Effector memory CD4-positive, alpha-beta T cell (primary cell): Measurements from ENCODE around the gene TTC9C.
"Not testable (repeated sequence)": the region's sequence is repeated elsewhere in the genome, so short reads cannot be mapped to it uniquely, and the experiment has no call there.

Source experiments
- DNase-seq, 3 donors: peaks; one replicate each; pipeline ENCODE4 v3.0.0-alpha.2; 2020
- H3K27ac ChIP-seq: 2 replicates; pipeline ENCODE4 v1.7.0; 2013; ENCODE audit warnings: mild to moderate bottlenecking, low read length, moderate library complexity; ENCODE audit not compliant: insufficient read depth, poor library complexity, severe bottlenecking
- H3K27me3 ChIP-seq: replicated peaks from 2 replicates; pipeline ENCODE4 v1.7.0; 2013; ENCODE audit warnings: mild to moderate bottlenecking, low read length; ENCODE audit not compliant: insufficient read depth, control insufficient read depth, poor library complexity, severe bottlenecking
- H3K36me3 ChIP-seq: 2 replicates; pipeline ENCODE4 v1.7.0; 2013; ENCODE audit warnings: mild to moderate bottlenecking, low read length, moderate library complexity; ENCODE audit not compliant: control insufficient read depth, insufficient read depth
- H3K4me1 ChIP-seq: 2 replicates; pipeline ENCODE4 v1.7.0; 2013; ENCODE audit warnings: low read length, mild to moderate bottlenecking; ENCODE audit not compliant: control insufficient read depth, insufficient read depth, poor library complexity, severe bottlenecking
- H3K4me3 ChIP-seq: 2 replicates; pipeline ENCODE4 v1.7.0; 2013; ENCODE audit warnings: low read length, low read depth, mild to moderate bottlenecking; ENCODE audit not compliant: insufficient read depth, poor library complexity, severe bottlenecking
- H3K9me3 ChIP-seq: 2 replicates; pipeline ENCODE4 v1.7.0; 2013; ENCODE audit warnings: mild to moderate bottlenecking, low read length, moderate library complexity; ENCODE audit not compliant: control insufficient read depth

The TTC9C gene

DNA sequence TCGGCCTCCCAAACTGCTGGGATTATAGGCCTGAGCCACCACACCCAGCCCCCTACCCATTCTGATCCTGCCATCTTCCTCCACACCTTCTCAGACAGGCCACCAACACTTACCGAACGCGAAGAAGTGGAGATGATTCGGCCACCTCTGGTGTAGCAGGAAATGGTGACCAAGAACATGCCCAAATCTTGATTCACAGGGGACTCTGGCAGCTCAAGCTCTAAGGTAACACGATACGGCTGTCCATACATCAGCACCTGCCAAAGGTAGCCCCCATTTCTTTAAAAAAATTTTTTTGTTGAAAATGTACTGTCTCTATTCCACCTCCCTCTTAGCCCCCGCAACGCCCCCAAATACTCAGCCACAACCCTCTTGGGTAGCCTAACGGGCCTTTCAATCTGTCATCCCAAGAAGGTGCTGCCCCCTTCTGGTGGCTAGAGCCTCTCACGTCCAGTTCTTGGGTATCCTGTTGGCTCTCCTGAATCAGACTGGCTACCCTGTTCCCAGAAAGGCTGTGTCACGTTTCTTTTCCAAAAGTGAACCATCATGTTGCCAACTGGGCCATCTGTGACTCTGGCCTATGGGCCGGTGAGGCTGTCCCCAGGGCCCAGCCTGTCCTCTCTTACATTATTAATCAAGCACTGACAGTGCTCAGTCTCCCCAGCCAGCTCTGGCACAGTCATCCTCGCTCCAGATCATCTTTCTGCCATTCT lies 33.7 kb upstream of the TTC9C start:
- no peak overlapping the region for H3K27ac ChIP-seq
- DNase-seq = peak; percentile 55 to 69 (median 60)
- no peaks in the 10 kb centered on the region for H3K9me3 ChIP-seq

DNA sequence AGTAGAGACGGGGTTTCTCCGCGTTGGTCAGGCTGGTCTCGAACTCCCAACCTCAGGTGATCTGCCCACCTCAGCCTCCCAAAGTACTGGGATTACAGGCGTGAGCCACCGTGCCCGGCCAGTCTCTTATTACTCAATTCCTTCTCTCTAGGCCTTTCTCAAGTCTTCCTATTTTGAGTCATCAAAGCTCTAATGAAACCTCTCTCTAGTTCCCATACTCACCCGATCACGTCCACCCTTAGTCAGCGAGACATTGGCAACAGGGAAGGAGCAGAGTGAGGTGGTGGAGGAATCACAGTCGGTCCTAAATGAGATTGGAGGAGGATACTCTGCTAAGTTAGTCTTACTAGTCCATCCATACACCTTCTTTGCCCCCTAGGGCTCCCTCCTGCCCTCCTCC lies 26.0 kb upstream of the TTC9C start:
- no peaks in the 10 kb centered on the region for H3K27me3 ChIP-seq
- no peaks in the 10 kb centered on the region for H3K36me3 ChIP-seq
- H3K9me3 ChIP-seq = no peaks in the 10 kb centered on the region
- no peak overlapping the region for H3K27ac ChIP-seq
- peaks cover 16% of the 10 kb centered on the region for H3K4me1 ChIP-seq
- no peak for DNase-seq
- no peak overlapping the region for H3K4me3 ChIP-seq

More for the DNA sequence above, 33.7 kb upstream of the TTC9C start:
- Histone ChIP-seq H3K4me1 (no peaks in the 10 kb centered on the region), H3K4me3 (no peak overlapping the region), H3K36me3 (peaks cover 7% of the 10 kb centered on the region), H3K27me3 (no peaks in the 10 kb centered on the region)

DNA sequence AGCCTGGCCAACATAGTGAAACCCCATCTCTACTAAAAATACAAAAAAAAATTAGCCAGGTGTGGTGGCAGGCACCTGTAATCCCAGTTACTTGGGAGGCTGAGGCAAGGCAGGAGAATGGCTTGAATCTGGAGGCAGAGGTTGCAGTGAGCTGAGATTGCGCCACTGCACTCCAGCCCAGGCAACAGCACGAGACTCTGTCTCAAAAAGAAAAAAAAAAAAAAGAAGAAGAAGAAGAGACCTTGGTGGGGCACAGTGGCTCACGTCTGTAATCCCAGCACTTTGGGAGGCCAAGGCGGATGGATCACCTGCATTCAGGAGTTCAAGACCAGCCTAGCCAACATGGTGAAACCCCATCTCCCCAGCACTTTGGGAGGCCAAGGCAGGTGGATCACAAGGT lies 24.4 kb upstream of the TTC9C start:
- not testable (repeated sequence) for H3K9me3 ChIP-seq, DNase-seq, H3K27ac ChIP-seq, H3K27me3 ChIP-seq, H3K36me3 ChIP-seq, H3K4me3 ChIP-seq
- H3K4me1 ChIP-seq = peaks cover 23% of the 10 kb centered on the region

DNA sequence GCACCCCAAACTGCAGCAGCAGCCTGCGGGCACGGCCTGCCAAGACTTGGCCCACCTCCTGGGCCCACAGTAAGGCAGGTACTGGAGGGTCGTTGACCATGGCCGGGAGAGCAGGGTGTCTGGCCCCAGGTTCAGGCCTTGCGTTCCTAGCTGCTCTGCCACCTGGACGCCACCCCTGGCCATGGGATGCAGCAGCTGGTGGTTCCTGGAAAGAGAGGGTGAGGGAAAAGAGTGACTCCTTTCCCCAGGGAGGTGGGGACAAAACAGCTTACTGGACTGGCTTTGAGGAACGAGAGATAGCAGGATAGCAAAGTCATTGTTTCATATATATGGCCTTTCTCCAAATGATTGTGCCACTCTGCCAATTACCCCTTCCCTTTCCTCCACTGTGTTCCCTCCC lies 22.9 kb upstream of the TTC9C start:
- DNase-seq = no peak
- Histone ChIP-seq H3K4me1 (peaks cover 30% of the 10 kb centered on the region), H3K36me3 (no peaks in the 10 kb centered on the region), H3K9me3 (no peaks in the 10 kb centered on the region), H3K27me3 (no peaks in the 10 kb centered on the region), H3K4me3 (peak overlapping the region; percentile 86), H3K27ac (peak overlapping the region; percentile 86)

DNA sequence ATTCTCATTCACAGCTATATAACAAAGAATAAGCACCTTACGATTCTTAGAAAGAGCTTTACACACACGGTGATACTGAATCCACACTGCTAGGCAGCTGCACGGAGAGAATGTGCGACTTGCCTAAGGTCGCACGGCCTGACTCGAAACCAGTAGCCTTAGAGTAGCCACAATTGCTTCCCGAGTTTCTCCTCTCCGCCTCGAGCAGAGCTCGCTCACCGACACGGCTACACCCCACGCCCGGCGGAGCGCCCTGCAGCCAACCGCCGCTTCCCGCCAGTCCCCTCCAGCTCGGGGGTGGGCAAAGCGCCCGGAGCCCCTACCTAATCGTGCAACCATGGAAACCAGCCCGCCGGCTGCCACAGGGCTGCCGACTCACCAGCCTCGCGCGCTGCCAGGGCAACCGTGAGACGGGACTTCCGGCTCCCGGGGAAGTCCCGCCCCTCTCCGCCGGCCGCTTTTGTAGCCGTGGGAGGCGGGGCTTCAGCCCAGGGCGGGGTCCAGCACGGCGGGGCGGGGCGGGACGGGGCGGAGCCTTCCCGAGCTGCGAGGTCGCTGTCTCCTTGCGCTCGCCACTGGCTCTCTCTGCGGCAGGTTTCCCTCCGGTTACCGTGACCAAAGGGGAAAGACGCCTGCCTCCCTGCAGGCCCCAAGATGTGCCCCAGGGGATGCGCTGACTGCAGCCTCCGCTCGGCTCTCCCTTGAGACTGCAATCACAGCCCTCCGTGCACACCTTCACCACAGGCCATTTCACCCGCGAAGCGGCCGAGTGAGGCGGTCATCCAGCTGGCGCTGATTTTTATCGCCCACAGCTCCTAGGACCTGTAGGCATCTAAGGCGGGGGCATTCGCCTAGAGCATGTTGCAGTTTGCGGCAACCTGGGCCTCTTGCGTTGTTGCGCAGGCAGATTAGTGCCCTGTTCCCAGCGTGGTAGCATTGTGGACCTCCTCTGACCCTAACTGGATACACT lies 22.1 kb upstream of the TTC9C start:
- Histone ChIP-seq H3K27ac (peak overlapping the region; percentile 86), H3K9me3 (no peaks in the 10 kb centered on the region), H3K4me3 (peak overlapping the region; percentile 86), H3K4me1 (peaks cover 32% of the 10 kb centered on the region), H3K36me3 (no peaks in the 10 kb centered on the region), H3K27me3 (no peaks in the 10 kb centered on the region)
- peak; percentile 90 to 95 (median 93) for DNase-seq

DNA sequence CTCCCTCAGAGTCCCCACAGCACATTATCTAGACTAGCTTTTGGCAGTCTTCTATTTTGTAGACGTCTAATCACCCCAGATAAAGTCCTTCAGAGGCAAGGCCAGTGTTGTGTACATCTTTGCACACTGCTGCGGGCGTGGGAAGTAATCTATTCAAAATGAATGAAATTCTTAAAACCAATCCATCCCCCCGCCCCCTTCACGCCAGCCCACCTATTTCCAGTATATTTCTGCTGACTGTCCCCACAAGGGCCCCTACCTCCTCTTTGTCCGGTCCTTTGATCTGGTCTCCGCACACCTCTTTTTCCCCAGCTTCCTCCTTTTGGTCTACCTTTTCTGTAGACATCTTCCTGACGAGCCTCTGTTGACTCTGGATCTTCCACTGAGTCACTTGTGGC lies 21.4 kb upstream of the TTC9C start:
- Histone ChIP-seq H3K4me3 (no peak overlapping the region), H3K27me3 (no peaks in the 10 kb centered on the region), H3K4me1 (peaks cover 32% of the 10 kb centered on the region), H3K36me3 (no peaks in the 10 kb centered on the region), H3K27ac (no peak overlapping the region), H3K9me3 (no peaks in the 10 kb centered on the region)
- DNase-seq = no peak

DNA sequence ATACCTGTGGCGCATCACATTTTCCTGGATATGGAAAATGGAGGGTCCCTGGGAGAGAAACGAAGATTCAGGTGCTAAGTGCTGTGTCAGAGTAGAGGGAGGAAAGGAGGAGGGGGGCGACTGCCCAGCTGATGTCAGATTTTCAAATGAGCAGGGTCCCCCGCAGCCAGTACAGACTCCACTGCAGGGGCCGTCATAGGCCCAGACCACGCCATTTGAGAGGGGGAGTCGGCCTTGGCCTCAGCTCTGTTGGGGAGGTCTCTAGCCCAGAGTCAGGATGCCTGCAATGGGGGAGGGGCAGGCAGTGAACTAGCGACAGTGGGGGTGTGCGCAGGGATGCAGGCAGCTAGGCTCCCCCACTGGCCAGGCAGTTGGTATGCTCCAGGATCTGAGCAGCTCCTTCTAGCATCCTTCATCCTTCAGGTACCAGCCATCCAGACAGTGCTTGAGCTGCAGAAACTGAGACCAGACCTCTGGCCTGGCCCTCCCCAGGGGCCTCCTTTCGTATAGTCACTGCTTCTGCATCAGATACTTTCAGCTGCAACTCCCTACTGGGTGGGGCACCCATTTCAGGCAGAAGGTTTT lies 20.9 kb upstream of the TTC9C start, which contains the start of the genes BSCL2 and GNG3:
TSS of gene BSCL2 (minus strand) at position 148 of the 585 bp plus-strand sequence. CDS start 229 bp downstream, outside the sequence.
TSS of gene GNG3 (plus strand) at position 400 of the 585 bp plus-strand sequence. CDS start 620 bp downstream, outside the sequence.
- H3K27ac ChIP-seq = peak within 1 kb of the TSS; percentile 95
- peaks cover 32% of the 10 kb centered on the region for H3K4me1 ChIP-seq

DNA sequence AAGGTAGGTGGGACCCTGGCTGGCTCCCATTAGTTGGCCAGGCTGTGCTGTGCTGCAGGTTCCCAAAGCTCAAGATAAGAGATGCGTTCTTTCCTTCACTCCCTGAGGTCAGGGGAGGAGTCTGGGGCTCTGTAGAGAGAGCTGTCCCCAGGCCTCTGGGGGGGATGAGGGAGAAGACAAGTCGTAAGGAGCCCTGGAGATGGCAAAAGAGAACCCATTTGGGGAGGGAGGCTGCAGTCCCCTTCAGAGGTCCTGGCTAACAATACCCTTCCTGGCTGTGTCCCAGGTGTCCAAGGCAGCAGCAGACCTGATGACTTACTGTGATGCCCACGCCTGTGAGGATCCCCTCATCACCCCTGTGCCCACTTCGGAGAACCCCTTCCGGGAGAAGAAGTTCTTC lies 19.9 kb upstream of the TTC9C start:
- Histone ChIP-seq H3K27ac (peak overlapping the region; percentile 95), H3K9me3 (no peaks in the 10 kb centered on the region), H3K4me1 (peaks cover 32% of the 10 kb centered on the region), H3K36me3 (peaks cover 5% of the 10 kb centered on the region), H3K4me3 (peak overlapping the region; percentile 70), H3K27me3 (no peaks in the 10 kb centered on the region)
- DNase-seq = no peak

More for the DNA sequence above, 20.9 kb upstream of the TTC9C start, which contains the start of the genes BSCL2 and GNG3:
- DNase-seq = no peak
- H3K27me3 ChIP-seq = no peaks in the 10 kb centered on the region
- H3K4me3 ChIP-seq = peak within 1 kb of the TSS; percentile 86
- no peaks in the 10 kb centered on the region for H3K9me3 ChIP-seq
- H3K36me3 ChIP-seq = no peaks in the 10 kb centered on the region

DNA sequence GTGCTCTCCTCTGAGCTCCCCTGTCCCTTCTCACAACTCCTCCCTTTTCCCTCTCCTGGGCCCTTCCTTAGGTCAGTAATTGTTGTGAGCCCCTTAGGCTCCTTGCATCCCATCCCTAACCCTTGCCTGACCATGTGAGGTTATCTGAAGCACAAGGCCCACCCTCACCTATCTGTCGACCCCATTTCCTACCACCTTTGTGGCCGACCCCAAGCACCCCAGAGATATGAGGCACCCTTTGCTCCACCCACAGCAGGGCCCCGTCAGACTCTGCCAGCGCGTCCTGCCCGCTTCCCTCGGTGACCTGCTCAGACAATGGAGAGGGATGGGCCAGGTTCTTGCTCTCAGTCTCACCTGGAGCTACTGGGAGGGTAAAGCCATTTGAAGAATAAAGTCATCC lies 19.5 kb upstream of the TTC9C start:
- Histone ChIP-seq H3K27ac (peak overlapping the region; percentile 95), H3K9me3 (no peaks in the 10 kb centered on the region), H3K4me1 (peaks cover 32% of the 10 kb centered on the region), H3K36me3 (peaks cover 9% of the 10 kb centered on the region), H3K4me3 (peak overlapping the region; percentile 70), H3K27me3 (no peaks in the 10 kb centered on the region)
- DNase-seq = peak; percentile 7 to 32 (median 27)
